HG03565 (cell line): ENCODE measurements around the gene CNN1.
A peak's percentile ranks its signal among the peaks of the same experiment; 100 is the strongest.

Source experiments
- ATAC-seq: cut with Tn5 transposase; IDR thresholded peaks from one replicate; pipeline ENCODE4 v1.9.1; 2021; ENCODE audit warnings: mild to moderate bottlenecking, moderate library complexity; ENCODE audit not compliant: unreplicated experiment

CNN1 gene

DNA sequence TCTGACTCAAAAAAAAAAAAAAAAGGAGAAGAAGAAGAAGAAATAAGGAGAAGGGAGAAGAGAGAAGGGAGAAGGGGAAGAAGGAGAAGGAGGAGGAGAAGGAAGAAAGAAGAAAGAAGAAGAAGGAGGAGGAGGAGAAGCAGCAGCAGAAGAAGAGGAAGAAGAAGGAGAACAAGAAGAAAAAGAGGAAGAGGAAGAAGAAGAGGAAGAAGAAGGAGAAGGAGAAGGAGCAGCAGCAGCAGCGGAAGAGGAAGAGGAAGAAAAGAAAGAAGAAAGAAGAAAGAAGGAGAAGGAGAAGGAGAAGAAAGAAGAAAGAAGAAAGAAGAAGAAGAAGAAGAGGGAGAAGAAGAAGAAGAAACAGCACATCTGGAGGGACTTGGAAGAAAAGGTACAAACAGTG, 4.1 kb upstream of the CNN1 start:
- ATAC-seq, result no peak

DNA sequence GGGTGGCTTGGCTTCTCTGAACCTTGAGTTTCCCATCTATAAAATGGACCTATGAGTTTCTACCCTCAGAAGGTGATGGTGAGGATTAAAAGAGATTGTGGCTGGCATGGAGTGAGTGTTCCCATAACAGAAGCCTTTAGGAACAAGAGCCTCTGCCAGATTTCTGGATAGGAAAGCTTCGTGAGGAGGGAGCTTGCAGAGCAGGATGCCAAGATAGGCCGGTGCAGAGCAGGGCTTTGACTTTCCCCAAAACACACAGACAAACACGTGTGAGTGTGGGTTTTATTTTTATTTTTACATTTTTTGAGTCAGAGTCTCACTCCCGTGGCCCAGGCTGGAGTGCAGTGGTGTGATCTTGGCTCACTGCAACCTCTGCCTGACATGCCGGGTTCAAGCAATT, 3.7 kb upstream of the CNN1 start:
- ATAC-seq, result no peak

DNA sequence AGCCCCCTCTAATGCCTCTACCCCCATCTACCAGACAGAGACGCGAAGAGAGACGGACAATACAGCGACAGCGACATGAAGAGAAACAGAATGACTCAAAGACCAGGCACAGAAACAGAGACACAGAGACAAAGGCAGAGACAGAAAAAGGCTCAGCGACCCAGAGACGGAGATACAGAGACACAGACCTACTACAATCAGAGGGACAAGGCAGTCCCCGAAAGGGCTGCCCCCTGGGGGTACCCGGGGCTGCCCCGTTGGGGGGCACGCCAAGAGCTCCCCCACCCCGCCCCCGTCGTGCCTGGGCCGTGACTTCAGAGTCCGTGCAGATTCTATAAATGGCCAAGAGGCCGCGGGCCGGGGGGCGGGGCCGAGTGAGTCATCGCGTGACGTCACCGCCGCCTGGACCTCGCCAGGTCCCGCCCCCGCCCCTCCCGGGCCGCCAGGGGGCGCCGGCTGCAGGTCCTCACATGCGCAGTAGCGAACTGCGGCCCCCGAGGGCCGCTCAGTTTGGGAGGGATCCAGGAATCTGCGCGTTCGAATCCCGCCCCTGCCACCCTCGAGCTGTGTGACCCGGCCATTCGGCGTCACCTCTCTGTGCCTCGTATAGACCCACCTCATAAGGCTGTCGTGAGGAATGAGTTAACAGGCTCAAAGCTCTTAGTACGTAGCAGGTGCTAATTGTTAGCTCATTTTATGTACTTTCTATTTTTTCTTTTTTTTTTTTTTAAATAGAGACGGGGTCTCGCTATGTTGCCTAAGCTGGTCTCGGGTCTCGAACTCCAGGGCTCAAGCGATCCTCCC, 2.7 kb upstream of the CNN1 start:
- peak; percentile 52 for ATAC-seq

DNA sequence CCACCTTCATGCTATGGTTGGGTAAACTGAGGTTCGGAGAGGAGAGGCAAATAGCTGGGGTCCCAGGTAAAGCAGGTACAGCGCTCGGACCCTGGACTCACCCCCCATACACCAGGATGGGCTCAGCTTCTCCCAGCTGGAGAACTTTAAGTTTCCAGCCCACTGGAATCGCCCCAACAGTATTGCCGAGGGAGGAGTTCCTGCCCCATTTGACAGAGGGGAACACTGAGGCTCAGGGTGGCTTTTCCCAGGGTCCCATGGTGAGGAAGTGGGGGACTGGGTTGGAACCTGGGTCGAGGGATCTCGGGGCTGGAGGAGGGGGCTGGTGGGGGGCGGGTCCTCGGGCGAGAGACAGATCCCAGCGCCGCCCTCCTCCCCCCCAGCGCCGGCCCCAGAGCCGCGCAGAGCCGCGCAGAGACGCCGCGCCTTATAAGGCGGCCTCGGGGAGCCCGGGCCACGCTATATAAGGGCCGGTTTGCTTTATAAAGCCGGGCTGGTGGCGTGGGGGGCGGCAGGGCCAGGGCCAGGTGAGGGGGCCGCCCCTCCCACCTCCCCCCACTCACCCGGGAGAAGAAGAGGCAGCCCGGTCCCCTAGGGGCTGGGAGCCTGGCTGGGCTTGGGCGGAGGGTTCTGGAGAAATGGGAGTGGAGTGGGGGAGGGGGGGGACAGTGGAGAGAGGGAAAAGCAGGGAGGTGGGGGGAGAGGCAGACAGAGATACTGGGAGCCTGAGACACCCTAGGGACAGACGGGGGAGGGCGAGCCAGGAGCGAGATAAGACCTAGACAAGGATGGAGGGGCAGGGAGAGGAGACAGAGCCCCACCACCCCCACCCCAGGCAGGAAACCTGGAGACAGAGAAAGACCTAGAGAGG, 1.1 kb downstream of the CNN1 start:
- ATAC-seq, result no peak

DNA sequence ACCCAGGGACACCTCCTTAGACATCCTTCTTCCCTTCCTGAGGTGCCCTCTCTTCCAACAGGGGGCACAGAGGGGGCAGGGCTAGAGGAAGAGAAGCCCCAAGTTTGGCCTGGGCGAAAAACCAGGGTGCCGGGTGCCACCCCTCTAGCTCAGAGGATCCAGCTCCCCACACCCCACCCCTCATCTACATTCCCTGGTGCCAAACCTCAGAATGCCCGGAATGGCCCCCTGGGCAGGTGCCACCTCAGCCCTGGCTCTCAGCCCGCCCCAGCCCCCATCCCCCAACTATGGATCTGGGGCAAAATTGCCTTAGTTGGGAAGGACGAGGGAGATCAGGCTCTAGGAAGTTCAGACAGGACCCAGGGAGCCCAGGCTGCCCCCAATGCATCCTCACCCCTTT, 2.0 kb downstream of the CNN1 start:
- ATAC-seq, result no peak

DNA sequence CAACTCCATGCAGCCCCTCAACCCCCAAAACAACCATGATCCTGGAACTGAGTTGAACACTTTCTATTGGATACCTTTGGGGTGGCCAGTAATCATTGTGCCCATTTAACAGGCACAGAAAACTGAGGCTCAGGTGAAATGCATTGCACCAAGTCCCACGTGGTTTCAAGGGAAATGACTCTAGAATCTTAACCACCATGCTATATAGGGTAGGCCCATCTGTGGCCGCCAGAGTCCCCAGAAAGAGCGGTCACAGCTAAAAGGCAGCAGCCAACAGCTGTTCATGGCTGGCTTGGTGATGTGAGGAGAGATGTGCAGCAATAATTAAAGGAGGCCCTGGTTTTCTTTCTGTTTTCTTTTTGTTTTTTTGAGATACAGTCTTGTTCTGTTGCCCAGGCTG, 2.6 kb downstream of the CNN1 start:
- no peak for ATAC-seq

DNA sequence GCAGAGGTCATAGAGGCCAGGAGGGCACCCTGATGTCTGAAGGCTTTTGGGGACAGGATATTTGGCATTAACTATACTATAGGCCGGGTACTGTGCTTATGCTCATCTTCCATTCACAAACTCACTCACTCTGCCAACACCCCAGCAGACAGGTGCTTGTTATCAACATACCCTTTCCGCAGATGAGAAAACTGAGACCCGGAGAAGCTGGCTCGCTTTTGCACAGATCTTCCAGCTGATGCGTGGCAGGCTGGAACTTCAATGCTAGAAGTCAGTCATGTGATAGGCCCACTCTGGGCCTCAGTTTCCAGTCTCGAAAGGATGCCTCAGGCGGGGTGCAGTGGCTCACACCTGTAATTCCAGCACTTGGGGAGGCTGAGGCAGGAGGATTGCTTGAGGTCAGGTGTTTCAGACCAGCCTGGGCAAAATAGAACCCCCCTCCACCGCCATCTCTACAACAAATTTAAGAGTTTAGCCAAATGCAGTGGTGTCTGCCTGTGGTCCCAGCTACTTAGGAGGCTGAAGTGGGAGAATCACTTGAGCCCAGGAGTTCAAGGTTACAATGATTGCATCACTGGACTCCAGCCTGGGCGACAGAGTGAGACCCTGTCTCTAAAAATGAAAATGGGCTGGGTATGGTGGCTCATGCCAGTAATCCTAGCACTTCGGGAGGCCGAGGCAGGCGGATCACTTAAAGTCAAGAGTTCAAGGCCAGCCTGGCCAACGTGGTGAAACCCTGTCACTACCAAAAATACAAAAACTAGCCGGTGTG, 9.5 kb downstream of the CNN1 start:
- no peak for ATAC-seq

DNA sequence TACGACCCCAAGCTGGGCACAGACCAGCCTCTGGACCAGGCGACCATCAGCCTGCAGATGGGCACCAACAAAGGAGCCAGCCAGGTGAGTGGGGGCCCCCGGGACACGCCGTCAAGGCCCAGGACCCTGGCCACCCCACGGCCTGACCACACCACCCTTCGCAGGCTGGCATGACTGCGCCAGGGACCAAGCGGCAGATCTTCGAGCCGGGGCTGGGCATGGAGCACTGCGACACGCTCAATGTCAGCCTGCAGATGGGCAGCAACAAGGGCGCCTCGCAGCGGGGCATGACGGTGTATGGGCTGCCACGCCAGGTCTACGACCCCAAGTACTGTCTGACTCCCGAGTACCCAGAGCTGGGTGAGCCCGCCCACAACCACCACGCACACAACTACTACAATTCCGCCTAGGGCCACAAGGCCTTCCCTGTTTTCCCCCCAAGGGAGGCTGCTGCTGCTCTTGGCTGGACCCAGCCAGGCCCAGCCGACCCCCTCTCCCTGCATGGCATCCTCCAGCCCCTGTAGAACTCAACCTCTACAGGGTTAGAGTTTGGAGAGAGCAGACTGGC, 10.8 kb downstream of the CNN1 start:
- no peak for ATAC-seq

DNA sequence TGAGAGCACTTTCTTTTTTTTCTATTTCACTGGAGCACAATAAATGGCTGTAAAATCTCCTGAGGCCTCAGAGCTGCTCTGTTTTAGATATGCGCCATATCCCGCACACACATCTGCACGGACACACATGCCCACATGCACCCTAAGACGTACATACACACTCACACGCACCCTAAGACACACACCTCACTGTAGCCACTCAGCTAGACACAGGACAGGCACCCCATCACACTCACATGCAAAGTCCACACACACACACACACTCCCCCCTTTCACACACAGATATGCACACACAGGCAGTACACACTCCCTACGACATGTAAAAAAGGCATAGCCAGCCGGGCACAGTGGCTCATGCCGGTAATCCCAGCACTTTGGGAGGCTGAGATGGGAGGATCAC, 11.6 kb downstream of the CNN1 start:
- ATAC-seq, result no peak

DNA sequence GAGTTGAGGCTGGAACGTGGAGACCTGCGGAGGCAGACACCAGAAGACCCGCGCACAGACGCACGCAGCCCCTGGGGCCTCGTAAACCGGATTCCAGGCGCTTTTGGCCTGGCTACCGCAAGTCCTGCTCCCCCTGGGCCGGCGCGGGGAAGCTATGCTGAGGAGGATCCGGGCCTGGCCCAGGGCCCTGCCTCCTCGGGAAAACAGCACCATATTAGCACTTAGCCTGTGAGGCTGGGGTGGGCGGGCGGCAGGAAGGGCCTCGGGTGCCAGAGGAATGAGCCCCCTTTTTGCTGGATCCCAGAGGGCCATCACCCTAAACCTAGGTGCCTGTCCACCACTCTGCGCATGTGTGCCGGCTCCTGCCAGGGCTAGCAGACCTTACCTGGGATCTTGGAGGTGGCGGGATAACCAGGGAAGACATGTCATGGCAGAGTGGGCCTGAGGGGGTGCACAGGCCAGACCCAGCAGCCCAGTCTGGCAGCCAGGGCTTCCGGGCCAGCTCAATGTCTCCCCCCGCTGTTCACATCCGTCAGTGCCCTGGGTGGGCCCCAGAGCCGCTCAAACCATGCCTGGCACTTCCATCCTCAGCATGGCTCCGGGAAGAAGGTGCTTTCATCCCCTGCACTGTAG, 13.1 kb downstream of the CNN1 start:
- no peak for ATAC-seq

DNA sequence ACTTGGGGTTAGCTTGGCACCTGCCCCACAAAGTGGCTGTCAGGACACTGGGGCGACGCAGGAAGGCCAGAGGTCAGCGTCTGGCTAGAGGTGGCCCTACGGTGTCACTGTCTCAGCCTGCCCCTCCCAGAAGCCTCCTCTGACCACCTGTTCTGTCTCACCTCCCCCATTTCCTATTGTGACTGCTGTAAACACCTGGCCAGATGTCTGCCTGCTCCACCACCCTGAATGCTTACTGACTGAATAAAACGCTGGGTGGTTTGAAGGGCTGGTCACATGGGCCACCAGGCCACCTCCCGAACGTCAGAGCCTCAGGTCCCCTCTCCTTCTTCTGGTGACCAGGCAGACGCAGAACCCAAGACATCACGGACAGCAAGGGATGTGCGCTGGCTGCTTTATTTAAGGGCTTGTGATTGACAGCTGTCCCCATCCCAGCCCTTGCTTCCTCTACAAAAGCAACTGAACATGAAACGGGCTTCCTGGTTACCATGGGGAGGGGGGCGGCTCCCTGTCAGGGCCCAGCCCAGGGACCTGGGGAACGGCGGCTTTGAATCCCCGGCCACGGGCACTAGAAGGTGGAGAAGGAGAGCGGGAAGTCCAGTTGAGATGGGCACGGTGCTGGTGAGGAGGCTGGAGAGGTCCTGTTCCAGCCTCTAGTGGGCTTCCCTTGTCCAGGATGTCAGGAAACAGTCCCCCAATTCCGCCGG, 14.2 kb downstream of the CNN1 start:
- ATAC-seq, result no peak

DNA sequence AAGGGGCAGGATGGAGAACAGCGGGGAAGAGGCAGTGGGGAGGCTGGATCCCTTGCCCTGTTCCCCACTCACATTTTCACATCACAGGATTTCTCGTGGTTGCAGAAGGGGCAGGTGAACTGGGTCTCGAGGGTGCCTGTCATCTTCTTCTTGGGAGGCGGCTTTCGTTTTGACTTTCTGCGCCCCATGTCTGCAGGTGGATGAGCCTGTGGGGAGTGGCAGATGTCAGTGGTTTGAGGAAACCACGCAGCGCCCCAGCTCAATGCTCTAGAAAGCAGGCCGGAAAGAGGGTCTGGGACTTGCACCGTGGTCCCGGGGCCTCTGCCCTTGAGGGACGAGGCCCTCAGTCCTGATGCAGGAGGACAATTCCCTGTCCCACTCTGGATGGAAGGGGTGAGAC, 15.5 kb downstream of the CNN1 start:
- no peak for ATAC-seq

DNA sequence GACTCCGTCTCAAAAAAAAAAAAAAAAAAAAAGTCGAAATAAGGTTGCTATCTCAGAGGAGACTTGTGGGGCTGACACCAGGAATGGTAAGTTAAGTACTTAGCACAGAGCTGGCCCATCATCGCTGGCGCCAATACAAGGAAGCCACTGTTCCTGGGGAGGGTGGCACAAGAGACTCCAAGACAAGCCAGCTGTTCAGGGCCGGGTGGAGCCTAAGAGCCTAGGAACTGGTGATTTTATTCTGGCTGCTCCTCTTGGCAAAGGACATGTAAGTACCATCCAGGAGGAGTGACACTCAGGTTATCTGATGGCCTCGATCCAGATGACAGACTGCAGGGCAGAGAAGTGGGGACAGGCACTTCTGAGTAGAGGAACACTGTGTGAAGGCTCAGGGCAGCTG, 16.6 kb downstream of the CNN1 start:
- no peak for ATAC-seq

DNA sequence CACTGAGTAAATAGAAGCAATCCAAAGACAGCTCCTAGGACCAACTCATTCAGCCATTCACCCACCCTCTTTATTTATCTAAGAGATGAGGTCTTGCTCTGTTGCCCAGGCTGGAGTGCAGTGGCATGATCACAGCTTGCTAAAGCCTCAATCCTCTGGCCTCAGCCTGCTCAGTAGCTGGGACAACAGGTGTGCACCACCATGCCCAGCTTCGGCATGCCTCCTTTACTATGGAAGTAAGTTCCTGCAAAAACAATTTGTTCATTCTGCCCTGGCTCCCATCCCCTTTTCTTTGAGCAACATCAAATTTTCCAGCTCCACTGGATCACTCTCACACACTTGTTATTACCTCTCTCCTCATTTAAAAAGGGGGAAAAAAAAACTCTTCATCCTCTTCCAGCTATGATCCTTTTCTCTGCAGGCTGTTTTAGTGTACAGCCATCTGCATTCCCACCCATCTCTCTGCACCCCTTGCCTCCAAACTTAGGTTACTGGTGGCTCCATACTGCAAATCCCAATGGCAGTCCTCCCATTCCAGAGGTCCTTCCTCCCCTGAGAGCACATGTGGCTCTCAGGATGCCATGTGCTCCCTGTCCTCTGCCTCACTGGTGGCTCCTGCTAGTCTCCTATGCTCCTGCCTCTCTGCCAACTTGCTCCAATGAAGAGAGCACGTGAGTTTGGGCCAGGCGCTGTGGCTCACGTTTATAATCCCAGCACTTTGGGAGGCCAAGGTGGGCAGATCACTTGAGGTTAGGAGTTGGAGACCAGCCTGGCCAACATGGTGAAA, 18.2 kb downstream of the CNN1 start:
- no peak for ATAC-seq

DNA sequence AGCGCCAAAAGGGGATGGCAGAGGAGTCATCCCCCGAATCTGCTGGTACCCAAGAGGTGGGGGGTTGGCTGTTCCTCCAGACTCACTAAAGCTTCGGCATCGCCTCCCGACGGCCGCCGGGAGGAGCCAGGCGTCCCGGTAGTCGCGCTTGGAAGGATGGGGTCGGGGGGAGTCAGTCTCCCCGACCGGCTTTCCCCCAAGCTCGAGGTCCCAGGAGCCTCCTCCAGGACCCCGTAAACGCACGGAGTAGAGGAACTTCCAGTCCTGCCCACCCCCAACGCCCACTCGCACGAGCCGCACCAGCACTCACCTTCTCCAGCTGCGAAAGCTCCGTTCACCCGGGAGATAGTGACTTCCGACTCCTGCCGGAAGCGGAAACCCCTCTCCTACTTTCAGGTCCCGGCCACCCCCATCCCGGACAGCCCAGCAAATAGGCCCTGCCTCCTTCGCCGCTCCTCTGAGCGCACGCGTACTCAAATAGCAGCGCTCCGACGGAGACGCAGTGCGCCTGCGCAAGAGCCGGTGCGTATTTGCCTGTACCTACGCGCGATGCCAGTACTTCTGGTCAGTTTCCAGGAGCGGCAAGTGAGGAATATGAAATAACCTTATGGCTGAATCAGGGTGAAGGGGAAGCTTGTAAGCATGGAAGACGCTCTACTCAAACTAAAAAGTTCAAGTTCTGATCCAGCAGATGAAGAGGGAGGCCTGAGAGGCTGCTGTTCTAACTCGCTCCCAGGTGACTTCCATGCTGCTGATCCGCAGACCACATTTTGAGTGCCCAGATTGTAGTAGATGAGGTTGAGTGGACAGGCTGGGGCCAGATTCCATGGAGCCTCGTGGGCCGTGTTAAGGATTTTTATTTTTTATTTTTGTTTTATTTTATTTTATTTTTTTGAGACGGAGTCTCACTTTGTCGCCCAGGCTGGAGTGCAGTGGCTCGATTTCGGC, 20.5 kb downstream of the CNN1 start, which contains the start of gene ELOF1:
ELOF1 (minus strand) TSS at position 350 of the 948 bp plus-strand sequence. CDS start 4,883 bp downstream, outside the sequence.
- ATAC-seq, result peak; percentile 75

DNA sequence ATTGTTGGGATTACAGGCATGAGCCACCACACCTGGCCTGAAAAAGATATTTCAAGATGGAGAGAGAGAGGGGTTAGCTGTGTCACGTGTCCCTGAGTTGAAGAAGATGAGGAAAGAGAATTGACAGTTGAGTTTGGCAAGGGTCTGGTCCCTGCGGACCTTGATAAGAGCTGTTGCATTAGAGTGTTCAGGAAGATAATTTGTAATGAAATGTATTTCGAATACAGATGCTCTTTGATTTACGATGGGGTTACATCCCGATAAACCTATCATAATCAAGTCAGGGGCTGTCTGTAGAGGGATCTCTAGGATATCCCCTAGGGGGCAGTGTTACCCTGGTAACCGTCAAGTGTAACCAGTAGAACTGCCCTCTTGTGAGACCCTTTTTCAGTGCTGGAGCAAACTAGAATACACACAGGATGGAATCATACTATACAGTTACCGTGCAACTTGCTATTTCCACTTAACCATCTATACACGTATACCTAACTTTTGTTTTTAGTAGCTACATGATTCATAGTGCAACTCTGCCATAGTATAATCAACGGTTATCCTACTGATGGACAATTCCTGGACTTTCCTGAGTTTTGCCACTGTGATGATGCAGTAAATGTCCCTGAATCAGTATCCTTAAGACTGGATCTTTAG, 21.9 kb downstream of the CNN1 start:
- ATAC-seq, result no peak

DNA sequence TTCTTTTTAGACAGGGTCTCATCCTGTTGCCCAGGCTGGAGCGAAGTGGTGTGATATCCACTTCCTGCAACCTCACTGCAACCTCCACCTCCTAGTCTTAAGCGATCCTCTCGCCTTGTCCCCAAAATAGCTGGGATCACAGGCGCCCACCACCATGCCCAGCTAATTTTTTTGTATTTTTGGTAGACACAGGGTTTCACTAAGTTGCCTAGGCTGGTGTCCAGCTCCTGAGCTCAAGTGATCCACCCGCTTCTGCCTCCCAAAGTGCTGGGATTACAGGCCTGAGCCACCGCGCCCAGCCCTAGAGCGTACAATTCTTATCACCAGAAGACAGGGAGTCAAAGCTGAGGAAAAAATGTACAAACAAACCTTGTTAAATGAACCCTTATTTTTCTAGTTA, 24.9 kb downstream of the CNN1 start:
- no peak for ATAC-seq
